PFSK-1 (cell line): Measurements from ENCODE around the gene JHY.

Source experiments
- FOXP2 ChIP-seq: optimal IDR thresholded peaks from 2 replicates; pipeline ENCODE3; 2011; ENCODE audit warnings: borderline replicate concordance, control low read depth, inconsistent platforms; ENCODE audit not compliant: insufficient read depth; ENCODE audit errors: extremely low read length, extremely low read depth
- POLR2AphosphoS5 ChIP-seq: IDR thresholded peaks from 2 replicates; pipeline ENCODE4 v1.6.1; 2012; ENCODE audit warnings: low read depth, mild to moderate bottlenecking, control low read depth, low read length, moderate library complexity
- SIN3A ChIP-seq: IDR thresholded peaks from 2 replicates; pipeline ENCODE4 v1.6.1; 2012; ENCODE audit warnings: mild to moderate bottlenecking, low read length, moderate library complexity, borderline replicate concordance; ENCODE audit not compliant: insufficient read depth
- TAF1 ChIP-seq: IDR thresholded peaks from 2 replicates; pipeline ENCODE4 v1.6.1; 2012; ENCODE audit warnings: low read length, control low read depth, borderline replicate concordance; ENCODE audit not compliant: insufficient read depth
- TF ChIP-seq, protein P1 (sequence below), 2 experiments: IDR thresholded peaks; 2 replicates each; pipeline versions ENCODE4 v1.6.1 to v1.8.0; 2011 to 2012; ENCODE audit warnings: low read depth in 2 of 2, low read length in 2 of 2, control low read depth in 1 of 2, inconsistent platforms in 1 of 2, mild to moderate bottlenecking in 1 of 2, moderate library complexity in 1 of 2; ENCODE audit not compliant: insufficient read depth in 1 of 2

Gene JHY

DNA sequence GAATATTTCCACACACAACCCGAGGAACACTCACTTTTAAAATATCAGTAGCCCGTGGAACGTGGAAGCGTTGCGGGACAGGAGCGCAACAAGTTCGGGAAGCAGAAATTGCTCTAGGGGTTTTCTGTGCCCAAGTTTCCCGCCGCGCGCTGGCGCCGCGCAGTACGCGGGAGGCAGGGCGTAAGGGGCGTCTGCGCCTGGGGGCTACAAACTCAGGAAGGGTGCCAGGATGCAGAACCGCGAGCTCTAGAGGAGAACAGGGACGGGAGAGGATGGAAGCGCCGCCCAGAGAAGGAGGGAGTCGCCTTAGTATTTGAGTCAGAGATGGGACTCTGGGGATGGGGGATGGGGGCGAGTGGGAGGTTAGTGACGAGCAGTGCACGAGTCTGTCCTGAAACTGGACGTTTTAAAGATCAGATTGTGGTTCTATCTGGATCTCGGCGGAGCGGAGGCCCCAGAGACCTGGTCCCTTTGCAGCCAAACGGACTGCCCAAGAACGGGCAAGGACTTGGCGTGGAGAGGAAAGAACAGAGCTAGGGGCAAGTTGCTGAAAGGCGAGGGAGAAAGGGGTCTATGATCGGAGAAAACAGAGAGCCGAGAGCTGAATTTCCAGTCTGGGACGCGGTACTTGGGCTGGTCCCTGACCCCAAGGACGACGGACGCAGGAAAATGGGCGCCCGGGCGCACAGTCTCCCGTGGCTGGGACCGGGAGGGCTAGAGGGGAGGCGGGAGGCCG lies 94.3 kb downstream of the JHY start:
- TF ChIP-seq SIN3A (no peak), FOXP2 (no peak), POLR2AphosphoS5 (no peak), TAF1 (no peak)
- TF ChIP-seq, protein P1, sequence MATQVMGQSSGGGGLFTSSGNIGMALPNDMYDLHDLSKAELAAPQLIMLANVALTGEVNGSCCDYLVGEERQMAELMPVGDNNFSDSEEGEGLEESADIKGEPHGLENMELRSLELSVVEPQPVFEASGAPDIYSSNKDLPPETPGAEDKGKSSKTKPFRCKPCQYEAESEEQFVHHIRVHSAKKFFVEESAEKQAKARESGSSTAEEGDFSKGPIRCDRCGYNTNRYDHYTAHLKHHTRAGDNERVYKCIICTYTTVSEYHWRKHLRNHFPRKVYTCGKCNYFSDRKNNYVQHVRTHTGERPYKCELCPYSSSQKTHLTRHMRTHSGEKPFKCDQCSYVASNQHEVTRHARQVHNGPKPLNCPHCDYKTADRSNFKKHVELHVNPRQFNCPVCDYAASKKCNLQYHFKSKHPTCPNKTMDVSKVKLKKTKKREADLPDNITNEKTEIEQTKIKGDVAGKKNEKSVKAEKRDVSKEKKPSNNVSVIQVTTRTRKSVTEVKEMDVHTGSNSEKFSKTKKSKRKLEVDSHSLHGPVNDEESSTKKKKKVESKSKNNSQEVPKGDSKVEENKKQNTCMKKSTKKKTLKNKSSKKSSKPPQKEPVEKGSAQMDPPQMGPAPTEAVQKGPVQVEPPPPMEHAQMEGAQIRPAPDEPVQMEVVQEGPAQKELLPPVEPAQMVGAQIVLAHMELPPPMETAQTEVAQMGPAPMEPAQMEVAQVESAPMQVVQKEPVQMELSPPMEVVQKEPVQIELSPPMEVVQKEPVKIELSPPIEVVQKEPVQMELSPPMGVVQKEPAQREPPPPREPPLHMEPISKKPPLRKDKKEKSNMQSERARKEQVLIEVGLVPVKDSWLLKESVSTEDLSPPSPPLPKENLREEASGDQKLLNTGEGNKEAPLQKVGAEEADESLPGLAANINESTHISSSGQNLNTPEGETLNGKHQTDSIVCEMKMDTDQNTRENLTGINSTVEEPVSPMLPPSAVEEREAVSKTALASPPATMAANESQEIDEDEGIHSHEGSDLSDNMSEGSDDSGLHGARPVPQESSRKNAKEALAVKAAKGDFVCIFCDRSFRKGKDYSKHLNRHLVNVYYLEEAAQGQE (IDR thresholded peaks at IDR 0.05; ENCODE audit: insufficient read depth in 1 of 2, low read depth in 2 of 2, low read length in 2 of 2), result no peak

DNA sequence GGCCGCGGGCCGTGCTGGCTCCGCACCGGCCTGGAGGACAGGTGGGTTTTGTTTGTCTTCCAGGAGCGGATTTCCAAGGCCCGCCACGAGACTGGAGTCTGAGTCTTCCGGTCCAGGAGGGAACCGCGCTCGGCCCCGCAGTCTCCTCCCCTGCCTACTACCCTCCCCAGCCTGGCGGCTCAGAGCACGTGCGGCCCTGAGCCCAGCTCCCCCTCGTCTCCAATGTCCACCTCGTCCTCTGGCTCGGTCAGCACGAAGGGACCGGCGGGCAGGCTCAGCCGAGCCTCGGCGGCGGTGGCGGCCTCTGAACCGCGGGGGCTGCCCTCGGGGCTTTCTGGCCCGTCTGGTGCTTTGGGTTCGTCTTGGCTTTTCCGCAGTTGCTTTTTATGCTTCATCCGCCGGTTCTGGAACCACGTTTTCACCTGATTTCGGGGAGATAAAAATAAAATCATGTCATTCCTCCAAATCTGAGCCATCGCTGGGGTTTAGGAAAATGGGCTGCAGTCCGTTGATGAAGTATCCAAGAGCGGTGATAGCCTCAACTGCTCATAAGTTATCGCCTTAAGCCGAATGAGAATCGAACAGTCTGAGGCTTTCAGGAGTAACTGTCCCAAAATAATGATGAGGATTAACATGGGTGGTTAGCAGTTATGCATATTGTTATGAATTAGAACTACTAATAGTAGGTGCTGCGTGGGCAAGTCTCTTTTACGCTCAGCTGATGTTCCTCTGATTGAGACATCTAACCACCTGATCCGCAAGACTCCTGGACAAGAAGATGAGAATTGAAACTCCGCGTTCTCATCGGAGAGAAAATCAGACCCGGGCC lies 95.1 kb downstream of the JHY start:
- TF ChIP-seq POLR2AphosphoS5 (no peak), SIN3A (no peak), FOXP2 (no peak), TAF1 (no peak)
- TF ChIP-seq, protein P1 (IDR thresholded peaks at IDR 0.05; ENCODE audit: insufficient read depth in 1 of 2, low read depth in 2 of 2, low read length in 2 of 2), result no peak

DNA sequence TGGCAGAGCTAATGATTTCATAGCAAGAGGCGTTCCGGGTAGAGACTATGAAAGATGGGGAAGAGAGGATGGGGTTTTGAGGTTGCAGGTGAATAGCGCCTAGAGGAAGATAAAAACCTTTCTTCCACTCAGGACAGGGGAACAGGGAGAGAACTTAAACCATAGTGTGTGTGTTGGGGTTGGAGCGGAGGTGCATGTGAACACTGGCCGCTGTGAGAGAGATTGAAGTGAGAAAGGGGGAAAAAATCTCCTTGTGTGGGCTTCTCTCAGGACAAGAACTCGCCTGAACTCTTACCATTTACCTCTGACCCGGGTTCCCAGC lies 95.7 kb downstream of the JHY start:
- no peak for TF ChIP-seq POLR2AphosphoS5
- TF ChIP-seq, protein P1 (IDR thresholded peaks at IDR 0.05; ENCODE audit: insufficient read depth in 1 of 2, low read depth in 2 of 2, low read length in 2 of 2), result no peak
- no peak for TF ChIP-seq SIN3A
- TF ChIP-seq FOXP2, result no peak
- TF ChIP-seq TAF1, result no peak

DNA sequence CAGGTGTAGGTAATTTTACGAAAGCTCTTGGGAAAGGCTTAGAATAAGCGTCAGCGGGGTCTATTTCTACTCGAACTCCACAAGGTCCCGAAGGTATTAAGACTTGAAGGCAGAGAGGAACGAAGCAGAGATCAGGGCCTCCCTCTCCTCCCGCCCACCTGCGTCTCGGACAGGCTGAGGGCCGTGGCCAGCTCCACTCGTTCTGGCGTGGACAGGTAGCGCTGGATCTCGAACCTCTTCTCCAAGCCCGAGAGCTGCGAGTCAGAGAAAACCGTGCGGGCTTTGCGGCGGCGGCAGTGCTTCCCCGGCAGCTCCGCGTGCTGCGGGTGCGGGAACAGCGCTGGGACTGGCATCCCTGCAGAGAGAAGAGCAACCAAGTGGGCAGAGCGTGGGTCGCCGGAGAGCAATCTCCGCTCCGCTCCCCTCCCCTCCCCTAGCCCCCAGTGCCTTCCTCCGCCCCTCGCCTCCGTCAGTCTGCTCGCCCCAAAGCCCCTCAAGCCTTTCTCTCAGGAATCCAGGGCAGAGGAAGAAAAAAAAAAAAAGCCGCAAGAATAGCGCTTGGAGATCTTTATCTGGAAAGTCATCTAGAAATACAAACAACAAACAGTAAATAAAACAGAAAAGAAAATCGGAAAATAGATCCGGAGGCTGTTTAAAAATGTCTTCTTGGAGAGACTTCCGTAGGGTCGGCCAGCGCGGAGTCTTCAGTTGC lies 96.7 kb downstream of the JHY start:
- no peak for TF ChIP-seq FOXP2
- TF ChIP-seq TAF1, result no peak
- TF ChIP-seq, protein P1 (IDR thresholded peaks at IDR 0.05; ENCODE audit: insufficient read depth in 1 of 2, low read depth in 2 of 2, low read length in 2 of 2), result no peak
- TF ChIP-seq POLR2AphosphoS5, result no peak
- no peak for TF ChIP-seq SIN3A
